ENCODE results near the gene EPHB2.
"Not testable (repeated sequence)": the region's sequence is repeated elsewhere in the genome, so short reads cannot be mapped to it uniquely, and the experiment has no call there.

EPHB2 gene

GRCh38 chr1:22920026-22920733 is 209.5 kb downstream of the EPHB2 start:
- DNase-seq = no peak

DNA sequence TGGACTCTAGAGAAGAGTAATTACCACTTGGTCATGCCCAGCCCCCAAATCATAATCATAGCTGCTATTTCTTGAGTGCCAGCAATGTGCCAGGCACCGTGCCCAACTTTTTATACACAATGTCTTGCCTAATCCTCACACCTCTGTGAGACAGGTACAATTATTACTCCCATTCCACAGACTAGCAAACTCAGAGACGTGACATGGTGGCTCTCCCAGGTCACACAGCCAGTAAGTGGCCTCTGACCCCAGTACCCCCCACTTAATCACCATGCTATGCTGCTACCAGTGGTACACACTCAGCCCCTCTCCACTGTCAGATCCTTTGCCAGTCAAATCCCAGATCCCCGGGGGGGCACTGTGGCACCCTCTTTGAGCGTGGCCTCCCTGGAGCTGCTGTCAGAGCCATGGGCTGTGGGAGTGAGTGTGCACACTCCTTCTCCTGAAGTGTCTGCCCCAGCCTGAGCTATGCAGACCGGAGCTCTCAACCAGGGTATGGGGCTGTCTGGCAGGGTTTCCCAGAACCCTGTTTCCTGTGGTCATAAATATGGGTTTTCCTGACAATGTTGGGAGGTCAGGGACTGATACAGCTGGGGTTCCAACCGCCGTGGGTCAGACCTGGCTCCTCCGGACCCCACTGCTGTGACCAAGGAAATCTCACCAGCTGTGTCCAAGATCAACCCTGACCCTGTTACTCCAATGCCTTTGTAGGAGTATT is 210.3 kb downstream of the EPHB2 start:
- no peak for DNase-seq

DNA sequence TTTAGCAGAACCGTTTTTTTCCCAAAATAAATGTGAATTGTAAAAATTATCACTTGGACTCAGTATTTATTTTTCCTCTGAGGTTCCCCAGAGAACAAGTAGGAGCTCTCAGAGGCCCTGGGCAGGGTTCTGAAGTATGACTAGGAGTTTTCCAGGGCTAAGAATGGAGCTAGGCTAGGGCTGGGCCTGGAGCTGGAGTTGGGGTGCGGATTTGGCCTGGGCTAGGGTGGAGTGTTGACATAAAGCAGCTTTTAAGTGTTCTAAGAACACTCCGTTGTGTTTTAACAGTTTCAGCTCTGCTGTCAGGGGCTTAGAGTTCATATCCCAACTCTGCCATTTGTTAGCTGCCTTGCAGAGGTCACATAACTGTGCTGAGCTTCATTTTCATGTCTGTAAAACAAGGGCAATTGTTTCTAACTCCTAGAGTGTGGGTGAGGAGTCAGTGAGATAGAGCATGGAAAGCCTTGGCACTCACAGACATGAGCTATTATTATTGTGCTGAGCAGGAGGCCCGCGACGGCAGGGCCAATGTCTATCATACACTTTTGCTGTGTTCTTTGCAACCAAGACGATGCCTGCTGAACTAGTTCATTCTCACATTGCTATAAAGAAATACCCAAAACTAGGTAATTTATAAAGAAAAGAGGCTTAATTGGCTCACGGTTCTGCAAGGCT is 210.9 kb downstream of the EPHB2 start:
- no peak for DNase-seq

GRCh38 chr1:22922640-22923039 is 212.0 kb downstream of the EPHB2 start:
- no peak for DNase-seq

DNA sequence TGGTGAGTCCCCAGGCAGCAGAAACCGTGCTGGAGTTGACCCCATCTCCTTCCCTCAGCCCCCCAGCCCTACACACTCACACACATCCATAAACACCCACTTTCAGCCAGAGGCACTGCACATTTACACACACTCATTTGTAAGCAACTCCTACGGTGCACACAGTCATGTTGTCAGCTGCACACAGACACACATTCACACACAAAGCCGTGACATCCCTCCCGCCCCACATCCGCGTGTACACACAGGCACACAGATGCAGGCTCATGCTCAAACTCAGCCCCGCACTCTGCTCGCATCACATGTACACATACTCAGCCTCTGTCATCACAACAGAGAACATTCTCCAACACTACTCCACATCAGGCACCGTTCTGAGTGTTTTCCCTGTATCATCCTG is 214.5 kb downstream of the EPHB2 start:
- DNase-seq = no peak

GRCh38 chr1:22930240-22930912 is 219.7 kb downstream of the EPHB2 start:
- DNase-seq = peak; percentile 52

DNA sequence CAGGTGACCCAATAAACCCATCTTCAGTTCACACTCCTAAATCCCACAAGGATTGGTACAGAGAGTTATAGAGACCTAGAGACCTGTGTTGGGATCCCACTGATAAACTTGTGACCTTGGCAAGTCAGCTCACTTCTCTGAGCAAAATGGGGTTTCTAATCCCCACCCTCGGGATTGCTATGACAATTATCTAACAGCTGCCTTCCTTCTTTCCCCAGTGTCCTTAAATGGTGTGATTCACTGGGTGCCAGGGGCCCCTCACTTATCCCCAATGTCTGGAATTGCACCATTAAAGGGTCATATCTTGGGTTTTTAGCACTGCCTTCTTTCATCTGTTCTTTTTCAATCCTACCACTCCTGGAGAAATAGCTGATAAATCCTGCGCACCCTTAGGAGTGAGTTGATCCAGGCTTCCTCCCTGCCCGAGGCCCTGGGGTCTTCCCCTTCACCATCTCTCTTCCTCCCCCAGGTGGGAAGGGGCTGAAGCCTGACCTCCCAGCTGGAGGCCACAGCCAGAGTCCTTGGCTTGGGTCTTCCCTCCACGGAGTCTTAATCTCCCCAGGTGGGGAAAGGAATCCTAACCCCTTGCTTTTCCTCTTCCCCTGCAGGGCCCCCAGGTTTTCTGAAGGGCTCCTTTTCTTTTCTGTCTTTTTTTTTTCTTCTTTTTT is 222.3 kb downstream of the EPHB2 start:
- DNase-seq = no peak

- no peak for DNase-seq
Measured at GRCh38 chr1:22935433-22935832, 224.8 kb downstream of the EPHB2 start.

- no peak for DNase-seq
Measured at GRCh38 chr1:22936681-22937080, 226.0 kb downstream of the EPHB2 start.

DNA sequence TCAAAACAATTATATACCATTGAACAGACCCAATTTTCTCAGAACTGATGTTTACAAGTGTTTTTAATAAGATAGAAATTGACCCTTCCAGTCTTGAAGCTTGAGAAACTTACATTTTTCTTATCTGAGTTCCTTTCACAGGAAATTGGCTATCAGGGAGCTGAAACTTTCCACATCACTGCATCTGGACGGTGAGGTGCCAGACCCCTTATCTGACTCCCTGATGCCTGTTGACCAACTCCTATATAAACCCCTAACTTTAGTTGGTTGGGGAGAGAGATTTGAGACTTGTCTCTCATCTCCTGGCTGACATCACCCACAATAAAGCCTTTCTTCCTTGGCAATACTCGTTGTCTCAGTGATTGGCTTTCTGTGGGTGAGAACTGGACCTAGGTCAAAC is 230.6 kb downstream of the EPHB2 start:
- no peak for DNase-seq

GRCh38 chr1:22944346-22945055 is 233.9 kb downstream of the EPHB2 start:
- DNase-seq = no peak

DNA sequence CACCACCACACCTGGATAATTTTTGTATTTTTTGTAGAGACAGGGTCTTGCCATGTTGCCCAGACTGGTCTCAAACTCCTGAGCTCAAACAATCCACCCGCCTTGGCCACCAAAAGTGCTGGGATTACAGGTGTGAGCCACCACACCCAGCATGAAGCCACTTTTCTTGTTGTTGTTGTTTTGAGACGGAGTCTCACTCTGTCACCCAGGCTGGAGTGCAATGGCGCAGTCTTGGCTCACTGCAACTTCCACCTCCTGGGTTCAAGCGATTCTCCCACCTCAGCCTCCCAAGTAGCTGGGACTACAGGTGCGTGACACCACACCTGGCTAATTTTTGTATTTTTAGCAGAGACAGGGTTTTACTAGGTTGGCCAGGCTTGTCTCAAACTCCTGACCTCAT is 234.5 kb downstream of the EPHB2 start:
- DNase-seq = not testable (repeated sequence)

- DNase-seq = no peak
Measured at GRCh38 chr1:22949822-22950331, 239.2 kb downstream of the EPHB2 start.

GRCh38 chr1:22951796-22952195 is 241.2 kb downstream of the EPHB2 start:
- DNase-seq = no peak

DNA sequence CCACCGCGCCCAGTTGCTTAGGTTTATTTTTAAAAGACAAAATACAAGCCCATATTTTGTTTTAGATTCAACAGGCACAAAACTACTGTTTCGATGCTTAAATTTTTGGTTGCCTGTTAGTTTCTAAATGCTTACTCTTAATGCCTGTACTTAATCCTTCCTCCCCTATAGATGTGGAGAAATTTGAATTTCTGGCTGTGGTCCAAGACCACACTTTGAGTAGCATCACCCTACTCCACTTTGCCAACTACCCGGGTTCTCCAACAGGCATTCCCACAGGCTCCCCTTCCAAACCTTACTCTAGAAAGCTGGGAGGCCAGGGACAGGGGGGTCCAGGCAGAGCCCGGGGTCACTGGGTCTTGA is 242.0 kb downstream of the EPHB2 start:
- DNase-seq = no peak

- DNase-seq = no peak
Measured at GRCh38 chr1:22953057-22953739, 242.6 kb downstream of the EPHB2 start.

DNA sequence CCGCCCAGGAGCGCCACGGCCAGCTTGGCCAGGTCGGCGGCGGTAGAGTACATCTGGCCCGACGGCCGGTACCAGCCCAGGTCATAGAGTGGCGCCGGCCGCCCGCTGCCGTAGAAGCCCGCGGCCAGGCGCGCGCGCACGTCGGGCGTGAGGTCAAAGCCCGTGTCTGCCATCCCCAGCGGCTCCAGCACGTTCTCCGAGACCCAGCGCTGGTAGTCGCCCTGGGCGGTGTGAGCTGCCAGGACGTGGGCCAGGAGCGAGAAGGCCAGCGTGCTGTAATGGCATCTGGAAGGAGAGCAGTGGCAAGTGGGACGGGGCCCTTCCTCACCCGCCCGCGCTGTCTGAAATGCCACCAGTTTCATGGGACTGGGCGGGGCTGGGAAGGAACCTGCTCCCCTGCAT is 243.1 kb downstream of the EPHB2 start:
- no peak for DNase-seq

GRCh38 chr1:22955146-22955545 is 244.5 kb downstream of the EPHB2 start:
- no peak for DNase-seq

DNA sequence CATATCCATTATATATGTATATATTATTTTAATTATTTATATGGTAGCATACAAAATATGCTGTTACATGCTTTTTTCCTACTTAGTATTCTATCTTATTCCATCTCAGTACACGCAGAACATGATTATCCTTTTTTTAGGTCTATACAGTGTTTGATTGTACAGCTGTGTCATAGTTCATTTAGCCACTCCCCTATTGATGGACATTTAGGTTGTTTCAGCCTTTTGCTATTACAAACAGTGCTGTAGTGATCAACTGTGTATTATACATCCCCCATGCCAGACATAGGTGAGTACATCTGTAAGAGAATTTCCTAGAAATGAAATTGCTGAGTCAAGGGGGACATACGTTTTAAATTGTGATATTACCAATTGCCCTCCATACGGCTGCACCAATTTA is 246.4 kb downstream of the EPHB2 start:
- DNase-seq = no peak

- no peak for DNase-seq
Measured at GRCh38 chr1:22958556-22958955, 247.9 kb downstream of the EPHB2 start.

DNA sequence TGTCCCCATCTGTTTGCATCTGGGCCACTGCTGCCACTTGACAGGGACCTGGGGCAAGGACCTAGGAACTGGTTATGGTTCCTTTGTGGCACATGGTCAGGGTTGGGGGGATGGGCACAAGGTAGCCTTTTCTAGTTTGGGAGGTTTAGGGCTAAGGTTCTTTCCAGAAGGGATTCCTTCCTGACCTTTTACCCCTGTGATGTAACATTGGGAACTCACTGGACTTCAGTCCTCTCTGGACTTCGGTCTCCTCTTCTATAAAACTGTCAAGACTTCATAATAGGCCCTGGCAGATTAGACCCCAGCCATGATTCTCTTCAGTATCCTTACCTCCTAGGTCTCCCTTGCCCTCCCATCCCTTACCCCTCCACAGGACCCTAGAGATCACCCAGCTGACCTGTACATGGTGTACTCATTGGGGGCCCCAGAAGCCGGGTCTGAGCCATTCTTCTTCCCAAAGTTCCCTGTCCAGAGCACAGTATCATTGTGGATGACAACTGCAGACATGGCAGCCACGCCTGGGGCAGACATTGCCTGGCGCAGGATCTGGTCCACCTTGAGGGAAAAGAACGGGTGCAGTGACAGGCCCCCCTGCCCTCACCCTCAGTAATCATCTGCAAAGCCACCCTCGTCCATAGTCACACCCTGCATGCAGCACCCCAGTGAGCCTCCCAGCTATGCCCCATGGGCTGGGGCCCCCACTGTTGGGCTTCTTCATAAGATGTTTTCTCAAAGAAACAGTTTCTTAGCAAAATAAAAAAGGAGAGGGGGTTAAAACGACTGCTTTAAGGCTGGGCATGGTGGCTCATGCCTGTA is 249.1 kb downstream of the EPHB2 start:
- no peak for DNase-seq

Data from RPMI8226 (cell line).